Spleen (tissue), 11 donors: ENCODE results near the gene PAQR6. TPM values are rescaled to one million over a fixed set of nuclear protein-coding genes. Genes with fewer than 3 reads are reported as not detected.

Source experiments
- DNase-seq: peaks from one replicate; pipeline ENCODE4 v3.0.0-alpha.2; 2020
- H3K27ac ChIP-seq, 8 donors: fragments of 200-600 bp; sonication (generic) in 7 of 8; 1 replicate in 4 of 8; 2 replicates in 4 of 8; pipeline versions ENCODE4 v1.5.0 to v1.8.0; 2016 to 2021; ENCODE audit warnings: inconsistent platforms in 4 of 8, mild to moderate bottlenecking in 4 of 8, moderate library complexity in 1 of 8
- H3K27me3 ChIP-seq, 7 donors: fragments of 200-600 bp; sonication (generic) in 6 of 7; replicated peaks in 1 of 7; 1 replicate in 4 of 7; 2 replicates in 3 of 7; pipeline versions ENCODE4 v1.5.0 to v1.8.0; 2016 to 2021; ENCODE audit warnings: inconsistent platforms in 3 of 7, mild to moderate bottlenecking in 1 of 7
- H3K36me3 ChIP-seq, 6 donors: fragments of 200-600 bp; sonication (generic) in 5 of 6; 1 replicate in 4 of 6; 2 replicates in 2 of 6; pipeline versions ENCODE4 v1.5.0 to v1.8.0; 2016 to 2021; ENCODE audit warnings: inconsistent platforms in 2 of 6
- H3K4me1 ChIP-seq, 6 donors: fragments of 200-600 bp; sonication (generic) in 5 of 6; 1 replicate in 3 of 6; 2 replicates in 3 of 6; pipeline versions ENCODE4 v1.5.0 to v1.8.0; 2016 to 2021; ENCODE audit warnings: inconsistent platforms in 3 of 6
- H3K4me3 ChIP-seq, 8 donors: fragments of 200-600 bp; sonication (generic) in 7 of 8; 1 replicate in 4 of 8; 2 replicates in 4 of 8; pipeline versions ENCODE4 v1.5.0 to v1.8.0; 2016 to 2021; ENCODE audit warnings: inconsistent platforms in 4 of 8, mild to moderate bottlenecking in 4 of 8, moderate library complexity in 2 of 8
- H3K9me3 ChIP-seq, 8 donors: fragments of 200-600 bp; sonication (generic) in 7 of 8; 1 replicate in 4 of 8; 2 replicates in 4 of 8; pipeline versions ENCODE4 v1.5.0 to v1.8.0; 2016 to 2021; ENCODE audit warnings: inconsistent platforms in 4 of 8
- CTCF ChIP-seq, 11 experiments: fragments of 200-600 bp in 7 of 11; fragments of 450-650 bp in 4 of 11; sonication (generic) in 4 of 11; IDR thresholded peaks in 8 of 11; conservative IDR thresholded peaks in 3 of 11; 1 replicate in 7 of 11; 2 replicates in 4 of 11; pipeline versions ENCODE4 v1.4.0 to v1.8.0; 2016 to 2021; ENCODE audit warnings: antibody characterized with exemption in 11 of 11, inconsistent platforms in 4 of 11, mild to moderate bottlenecking in 1 of 11
- POLR2A ChIP-seq, 3 donors: fragments of 450-650 bp; IDR thresholded peaks; one replicate each; pipeline ENCODE4 v1.5.1; 2017; ENCODE audit warnings: antibody characterized with exemption in 3 of 3, mild to moderate bottlenecking in 1 of 3
- POLR2AphosphoS5 ChIP-seq, 3 donors: sonication (generic); formaldehyde crosslinking; IDR thresholded peaks; one replicate each; pipeline ENCODE4 v1.5.1; 2017; ENCODE audit warnings: antibody characterized with exemption in 3 of 3
- WGBS, 5 donors: extraction: QIAGEN DNeasy Blood & Tissue Kit in 3 of 5; methylation state at CpG; one replicate each; pipeline versions ENCODE4 v1.1.5 to v1.1.7; 2013 to 2018; 5-methylcytosine and 5-hydroxymethylcytosine counted together
- intact Hi-C: fragments of 100-400 bp; cut with DNase I; formaldehyde crosslinking; loops from one replicate; pipeline ENCODE4 v1.15.0; 2023; ENCODE audit warnings: low total_unique reads
- polyA plus RNA-seq, 3 donors: library from polyadenylated mRNA; stranded (reverse); fragments of 200-250 nt; gene quantifications; one replicate each; pipeline ENCODE4 v1.2.1, GENCODE V29; 2013
- total RNA-seq, 7 donors: library from RNA; depleted of rRNA in 3 of 7; stranded (reverse); fragments of >200 nt in 3 of 7; fragmentation: NEBNext Ultra II Directional in 4 of 7; extraction: Animal tissue kit (Norgen Biotek cat#: 25700) in 4 of 7; gene quantifications; one replicate each; pipeline versions ENCODE4 v1.1.0 to v1.2.1, GENCODE V29; 2016 to 2021
- donor health status: healthy with polysubstance abuse.
- donor health status: DM: no; HTN: no; CAD: no; lungs with moderate emphysema.
- donor health status: DM: no; HTN: no; CAD: no.
- donor health status: Bipolar disorder and iron deficiency.
- donor health status: healthy.
- donor health status: DM: no; HTN: no; CAD: no.
- donor health status: DM: yes; HTN: yes; CAD: no.

Gene PAQR6
- total and polyA plus RNA-seq, 10 donors, result 0.80 to 4.0 (median 2.0) TPM

- Histone ChIP-seq H3K36me3 (peaks cover 0 to 54% (median 21%) of the 10 kb centered on the region in 6 donors), H3K4me3 (no peak overlapping the region), H3K27me3 (no peaks in the 10 kb centered on the region), H3K4me1 (peaks cover 11 to 86% (median 61%) of the 10 kb centered on the region in 6 donors), H3K9me3 (no peaks in the 10 kb centered on the region), H3K27ac (peak overlapping the region in 1 of 8 donors; percentile 1)
- no peak for TF ChIP-seq POLR2A (IDR thresholded peaks at IDR 0.05)
- no peak for DNase-seq
- intact Hi-C loops, result no loop called here
- WGBS, 5 donors, result 75 to 81% (median 77%) methylated on average over 4 of the region's 4 CpGs
Observed at GRCh38 chr1:156195853-156196252, 52.0 kb downstream of the PAQR6 start.

- Histone ChIP-seq H3K27ac (peak overlapping the region; percentile 49 to 94 (median 87)), H3K36me3 (peaks cover 0 to 38% (median 10%) of the 10 kb centered on the region in 6 donors), H3K4me1 (peaks cover 11 to 70% (median 51%) of the 10 kb centered on the region in 6 donors), H3K27me3 (no peaks in the 10 kb centered on the region), H3K9me3 (no peaks in the 10 kb centered on the region), H3K4me3 (peak overlapping the region; percentile 77 to 99 (median 94))
- intact Hi-C loops, result no loop called here
- no peak for TF ChIP-seq CTCF (IDR thresholded peaks at IDR 0.05 in 8 of 11, conservative IDR thresholded peaks at IDR 0.05 in 3 of 11)
- no peak for TF ChIP-seq POLR2AphosphoS5 (IDR thresholded peaks at IDR 0.05)
- TF ChIP-seq POLR2A (IDR thresholded peaks at IDR 0.05), result no peak
- DNase-seq, result no peak
- 13 to 20% (median 16%) methylated on average over 14 of the region's 14 CpGs for WGBS, 5 donors
Observed at GRCh38 chr1:156194300-156194652, 53.6 kb downstream of the PAQR6 start.

- peak; percentile 97 for DNase-seq
- Histone ChIP-seq H3K9me3 (no peaks in the 10 kb centered on the region), H3K27me3 (no peaks in the 10 kb centered on the region), H3K36me3 (peaks cover 0 to 34% (median 10%) of the 10 kb centered on the region in 6 donors), H3K4me3 (peak within 1 kb of the TSS; percentile 77 to 99 (median 94)), H3K27ac (peak within 1 kb of the TSS; percentile 80 to 94 (median 87)), H3K4me1 (peaks cover 11 to 65% (median 48%) of the 10 kb centered on the region in 6 donors)
- intact Hi-C loops, result no loop called here
- peak in 2 of 3 donors; percentile 26 to 78 for TF ChIP-seq POLR2A (IDR thresholded peaks at IDR 0.05)
- peak; percentile 87 to 92 (median 90) for TF ChIP-seq POLR2AphosphoS5 (IDR thresholded peaks at IDR 0.05)
- TF ChIP-seq CTCF (IDR thresholded peaks at IDR 0.05 in 8 of 11, conservative IDR thresholded peaks at IDR 0.05 in 3 of 11), result peak; percentile 39 to 93 (median 78)
- WGBS, 5 donors, result 2 to 3% (median 2%) methylated on average over 45 to 59 of the region's 59 CpGs
Observed at GRCh38 chr1:156193488-156194299, 54.2 kb downstream of the PAQR6 start, which contains the start of gene SLC25A44. Gene SLC25A44 (plus strand): TSS chr1:156194104. CDS start chr1:156199848, 5,744 bp downstream.

Other genes starting within 250 kb of the PAQR6 start
- gene SSR2, start 227.1 kb downstream of the PAQR6 start, total RNA-seq, result 100 to 1,000 TPM; 152 to 254 (median 183) TPM
- 100 to 1,000 TPM; 198 to 291 (median 224) TPM for gene SSR2, start 227.1 kb downstream of the PAQR6 start, polyA plus RNA-seq
- 10 to 100 TPM; 15.7 to 26.4 (median 21.2) TPM for gene UBQLN4, start 194.3 kb downstream of the PAQR6 start, total RNA-seq
- 10 to 100 TPM; 11.2 to 18.0 (median 12.2) TPM for gene UBQLN4, start 194.3 kb downstream of the PAQR6 start, polyA plus RNA-seq
- gene LAMTOR2, start 193.3 kb downstream of the PAQR6 start, total RNA-seq, result 10 to 100 TPM; 29.5 to 53.3 (median 42.3) TPM
- gene LAMTOR2, start 193.3 kb downstream of the PAQR6 start, polyA plus RNA-seq, result 100 to 1,000 TPM in 2 of 3 donors, 10 to 100 TPM in 1; 80.0 to 121 (median 107) TPM
- under 1 TPM in 2 of 7 donors, not detected in 5; 0.50 to 0.70 TPM for gene RAB25, start 186.9 kb downstream of the PAQR6 start, total RNA-seq
- under 1 TPM; 0.28 to 0.61 (median 0.45) TPM for gene RAB25, start 186.9 kb downstream of the PAQR6 start, polyA plus RNA-seq
- under 1 TPM; 0.26 to 0.76 (median 0.38) TPM for gene MEX3A, start 165.6 kb downstream of the PAQR6 start, total RNA-seq
- under 1 TPM; 0.11 to 0.17 (median 0.16) TPM for gene MEX3A, start 165.6 kb downstream of the PAQR6 start, polyA plus RNA-seq
- 100 to 1,000 TPM in 6 of 7 donors, 10 to 100 TPM in 1; 95.1 to 279 (median 124) TPM for gene LMNA, start 133.3 kb downstream of the PAQR6 start, total RNA-seq
- 10 to 100 TPM; 33.9 to 61.1 (median 39.4) TPM for gene LMNA, start 133.3 kb downstream of the PAQR6 start, polyA plus RNA-seq
- gene SEMA4A, start 94.5 kb downstream of the PAQR6 start, total RNA-seq, result 10 to 100 TPM; 21.1 to 65.9 (median 37.7) TPM
- gene SEMA4A, start 94.5 kb downstream of the PAQR6 start, polyA plus RNA-seq, result 1 to 10 TPM; 7.1 to 9.3 (median 9.1) TPM
- 10 to 100 TPM; 22.8 to 32.7 (median 29.0) TPM for gene SLC25A44, start 54.0 kb downstream of the PAQR6 start, total RNA-seq
- 1 to 10 TPM; 4.8 to 8.4 (median 6.2) TPM for gene SLC25A44, start 54.0 kb downstream of the PAQR6 start, polyA plus RNA-seq
- 10 to 100 TPM; 43.8 to 74.0 (median 59.5) TPM for gene PMF1, start 35.0 kb downstream of the PAQR6 start, total RNA-seq
- gene PMF1, start 35.0 kb downstream of the PAQR6 start, polyA plus RNA-seq, result 10 to 100 TPM; 66.3 to 97.6 (median 79.3) TPM
- gene BGLAP, start 5.9 kb downstream of the PAQR6 start, total RNA-seq, result 1 to 10 TPM; 1.8 to 6.0 (median 2.5) TPM
- 1 to 10 TPM; 1.7 to 2.4 (median 2.4) TPM for gene BGLAP, start 5.9 kb downstream of the PAQR6 start, polyA plus RNA-seq
- gene SMG5, start 34.8 kb upstream of the PAQR6 start, total RNA-seq, result 10 to 100 TPM; 48.9 to 80.5 (median 70.8) TPM
- gene SMG5, start 34.8 kb upstream of the PAQR6 start, polyA plus RNA-seq, result 10 to 100 TPM; 14.9 to 33.6 (median 17.7) TPM
- gene TMEM79, start 36.3 kb upstream of the PAQR6 start, total RNA-seq, result 1 to 10 TPM; 2.6 to 6.8 (median 4.6) TPM
- 1 to 10 TPM; 3.4 to 5.3 (median 3.8) TPM for gene TMEM79, start 36.3 kb upstream of the PAQR6 start, polyA plus RNA-seq
- 10 to 100 TPM; 25.5 to 54.4 (median 44.2) TPM for gene GLMP, start 47.6 kb upstream of the PAQR6 start, total RNA-seq
- gene GLMP, start 47.6 kb upstream of the PAQR6 start, polyA plus RNA-seq, result 10 to 100 TPM; 26.3 to 31.9 (median 30.6) TPM
- not detected for gene VHLL, start 51.3 kb upstream of the PAQR6 start, total RNA-seq
- gene VHLL, start 51.3 kb upstream of the PAQR6 start, polyA plus RNA-seq, result not detected
- gene CCT3, start 90.2 kb upstream of the PAQR6 start, total RNA-seq, result 100 to 1,000 TPM in 5 of 7 donors, 10 to 100 TPM in 2; 83.9 to 129 (median 104) TPM
- 100 to 1,000 TPM in 2 of 3 donors, 10 to 100 TPM in 1; 73.7 to 113 (median 106) TPM for gene CCT3, start 90.2 kb upstream of the PAQR6 start, polyA plus RNA-seq
- not detected for gene TSACC, start 90.5 kb upstream of the PAQR6 start, total RNA-seq
- 1 to 10 TPM in 2 of 3 donors, under 1 TPM in 1; 0.41 to 1.4 (median 1.3) TPM for gene TSACC, start 90.5 kb upstream of the PAQR6 start, polyA plus RNA-seq
- gene RHBG, start 121.2 kb upstream of the PAQR6 start, total RNA-seq, result 1 to 10 TPM in 1 of 7 donors, under 1 TPM in 1, not detected in 5; 0.67 to 1.4 TPM
- gene RHBG, start 121.2 kb upstream of the PAQR6 start, polyA plus RNA-seq, result under 1 TPM; 0.05 to 0.38 (median 0.13) TPM